ENCODE results near the gene ZFAND2A.
"Not testable (repeated sequence)": the region's sequence is repeated elsewhere in the genome, so short reads cannot be mapped to it uniquely, and the experiment has no call there.

Gene ZFAND2A

DNA sequence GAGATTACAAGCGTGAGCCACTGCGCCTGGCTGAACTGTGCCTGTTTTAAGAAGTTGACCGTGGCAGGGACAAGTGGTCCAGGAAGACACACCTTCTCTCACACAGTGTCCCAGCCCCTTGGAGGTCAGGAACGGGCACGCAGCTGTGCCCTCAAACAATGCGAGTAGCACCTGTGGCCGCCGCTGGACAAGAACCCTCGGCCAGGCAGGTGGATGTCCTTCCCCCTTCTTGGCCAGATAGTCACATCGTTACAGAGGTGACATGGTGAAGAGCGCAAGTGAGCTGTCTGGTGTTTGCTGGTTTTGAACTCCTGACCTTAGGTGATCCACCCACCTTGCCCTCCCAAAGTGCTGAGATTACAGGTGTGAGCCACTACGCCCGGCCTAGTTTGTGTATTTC is 8.8 kb downstream of the ZFAND2A start:
- no peaks in the 10 kb centered on the region for H3K9me2 ChIP-seq (ENCODE audit: low read depth, low read length)
- no peak overlapping the region for H3K4me2 ChIP-seq (ENCODE audit: low read length)
- H3K4me3 ChIP-seq (ENCODE audit: low read depth, low read length, poor library complexity, severe bottlenecking) = no peak overlapping the region
- TF ChIP-seq, protein P1, sequence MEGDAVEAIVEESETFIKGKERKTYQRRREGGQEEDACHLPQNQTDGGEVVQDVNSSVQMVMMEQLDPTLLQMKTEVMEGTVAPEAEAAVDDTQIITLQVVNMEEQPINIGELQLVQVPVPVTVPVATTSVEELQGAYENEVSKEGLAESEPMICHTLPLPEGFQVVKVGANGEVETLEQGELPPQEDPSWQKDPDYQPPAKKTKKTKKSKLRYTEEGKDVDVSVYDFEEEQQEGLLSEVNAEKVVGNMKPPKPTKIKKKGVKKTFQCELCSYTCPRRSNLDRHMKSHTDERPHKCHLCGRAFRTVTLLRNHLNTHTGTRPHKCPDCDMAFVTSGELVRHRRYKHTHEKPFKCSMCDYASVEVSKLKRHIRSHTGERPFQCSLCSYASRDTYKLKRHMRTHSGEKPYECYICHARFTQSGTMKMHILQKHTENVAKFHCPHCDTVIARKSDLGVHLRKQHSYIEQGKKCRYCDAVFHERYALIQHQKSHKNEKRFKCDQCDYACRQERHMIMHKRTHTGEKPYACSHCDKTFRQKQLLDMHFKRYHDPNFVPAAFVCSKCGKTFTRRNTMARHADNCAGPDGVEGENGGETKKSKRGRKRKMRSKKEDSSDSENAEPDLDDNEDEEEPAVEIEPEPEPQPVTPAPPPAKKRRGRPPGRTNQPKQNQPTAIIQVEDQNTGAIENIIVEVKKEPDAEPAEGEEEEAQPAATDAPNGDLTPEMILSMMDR (IDR thresholded peaks at IDR 0.05; ENCODE audit: low read length) = no peak
- TF ChIP-seq EZH2 (IDR thresholded peaks at IDR 0.05; ENCODE audit: borderline replicate concordance, low read length) = no peak
- H4K20me1 ChIP-seq (ENCODE audit: insufficient read depth, low read length) = no peaks in the 10 kb centered on the region
- H3K4me1 ChIP-seq (ENCODE audit: insufficient read depth, low read length, severe bottlenecking) = peaks cover 8% of the 10 kb centered on the region
- no peaks in the 10 kb centered on the region for H3F3A ChIP-seq (ENCODE audit: insufficient read depth, low read length)
- no peak overlapping the region for H3K27ac ChIP-seq (ENCODE audit: low read depth, low read length, poor library complexity, severe bottlenecking)
- H3K27me3 ChIP-seq (ENCODE audit: insufficient read depth, low read length) = no peaks in the 10 kb centered on the region
- H3K9ac ChIP-seq (ENCODE audit: low read length) = no peak overlapping the region
- H3K79me2 ChIP-seq (ENCODE audit: insufficient read depth, low read length) = no peaks in the 10 kb centered on the region
- no peaks in the 10 kb centered on the region for H3K9me3 ChIP-seq (ENCODE audit: low read length)
- peaks cover 47% of the 10 kb centered on the region for H3K36me3 ChIP-seq (ENCODE audit: insufficient read depth, low read length)
- H2AFZ ChIP-seq (ENCODE audit: low read length) = no peak overlapping the region

DNA sequence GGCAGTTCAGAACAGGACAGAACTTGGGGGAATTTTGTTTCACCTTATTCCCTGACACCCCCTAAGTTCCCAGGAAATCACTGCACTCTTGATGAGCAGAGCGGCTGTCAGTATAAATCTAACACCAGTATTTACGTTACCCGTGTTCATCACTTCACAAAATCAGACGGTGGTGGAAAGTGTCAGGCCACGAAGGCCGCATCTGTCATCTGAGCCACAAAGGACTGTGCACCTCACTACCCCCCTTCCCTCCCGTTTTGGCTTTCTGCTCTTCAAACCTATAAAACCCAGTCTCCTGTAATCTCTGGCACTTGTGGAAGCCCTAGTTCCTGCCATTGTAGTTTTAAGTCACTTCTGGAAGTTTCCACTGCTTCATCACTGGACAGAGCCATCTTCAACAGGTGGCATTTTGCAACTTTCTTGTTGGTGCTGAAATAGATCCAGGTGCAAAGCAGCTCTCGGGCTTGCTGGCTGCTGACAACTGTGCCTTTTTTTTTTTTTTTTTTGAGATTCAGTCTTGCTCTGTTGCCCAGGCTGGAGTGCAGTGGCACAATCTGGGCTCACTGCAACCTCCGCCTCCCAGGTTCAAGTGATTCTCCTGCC is 9.5 kb downstream of the ZFAND2A start:
- H2AFZ ChIP-seq (ENCODE audit: low read length) = no peak overlapping the region
- no peaks in the 10 kb centered on the region for H3K27me3 ChIP-seq (ENCODE audit: insufficient read depth, low read length)
- H3K9ac ChIP-seq (ENCODE audit: low read length) = no peak overlapping the region
- no peaks in the 10 kb centered on the region for H3K9me2 ChIP-seq (ENCODE audit: low read depth, low read length)
- H3K4me1 ChIP-seq (ENCODE audit: insufficient read depth, low read length, severe bottlenecking) = peaks cover 8% of the 10 kb centered on the region
- H3K36me3 ChIP-seq (ENCODE audit: insufficient read depth, low read length) = peaks cover 43% of the 10 kb centered on the region
- no peaks in the 10 kb centered on the region for H3K9me3 ChIP-seq (ENCODE audit: low read length)
- H3F3A ChIP-seq (ENCODE audit: insufficient read depth, low read length) = no peaks in the 10 kb centered on the region
- H4K20me1 ChIP-seq (ENCODE audit: insufficient read depth, low read length) = no peaks in the 10 kb centered on the region
- H3K4me3 ChIP-seq (ENCODE audit: low read depth, low read length, poor library complexity, severe bottlenecking) = no peak overlapping the region
- H3K4me2 ChIP-seq (ENCODE audit: low read length) = no peak overlapping the region
- no peaks in the 10 kb centered on the region for H3K79me2 ChIP-seq (ENCODE audit: insufficient read depth, low read length)
- TF ChIP-seq EZH2 (IDR thresholded peaks at IDR 0.05; ENCODE audit: borderline replicate concordance, low read length) = no peak
- TF ChIP-seq, protein P1 (IDR thresholded peaks at IDR 0.05; ENCODE audit: low read length) = no peak
- no peak overlapping the region for H3K27ac ChIP-seq (ENCODE audit: low read depth, low read length, poor library complexity, severe bottlenecking)

DNA sequence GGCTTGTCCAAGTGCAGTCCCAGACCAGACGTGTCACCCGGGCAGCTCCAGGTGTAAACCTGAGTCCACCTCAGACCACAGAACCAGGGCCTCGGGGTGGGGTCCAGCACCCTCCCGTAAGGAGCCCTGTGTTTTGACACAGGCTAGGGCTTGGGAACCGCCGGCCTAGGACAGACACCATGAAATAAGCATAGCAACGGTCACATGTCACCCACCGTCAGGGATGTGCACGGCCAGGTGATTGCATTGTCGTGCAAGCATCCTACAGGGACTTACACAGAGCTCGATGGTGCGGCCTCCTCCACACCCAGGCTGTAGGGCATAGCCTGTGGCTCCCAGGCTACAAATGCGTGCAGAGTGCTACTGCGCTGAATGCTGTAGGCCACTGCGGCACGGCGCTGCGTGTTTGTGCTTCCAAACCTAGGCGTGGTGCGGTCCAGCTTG is 10.6 kb downstream of the ZFAND2A start:
- no peaks in the 10 kb centered on the region for H3K79me2 ChIP-seq (ENCODE audit: insufficient read depth, low read length)
- H3K4me2 ChIP-seq (ENCODE audit: low read length) = no peak overlapping the region
- peaks cover 32% of the 10 kb centered on the region for H3K36me3 ChIP-seq (ENCODE audit: insufficient read depth, low read length)
- H4K20me1 ChIP-seq (ENCODE audit: insufficient read depth, low read length) = no peaks in the 10 kb centered on the region
- no peak overlapping the region for H2AFZ ChIP-seq (ENCODE audit: low read length)
- no peaks in the 10 kb centered on the region for H3F3A ChIP-seq (ENCODE audit: insufficient read depth, low read length)
- H3K9me3 ChIP-seq (ENCODE audit: low read length) = no peaks in the 10 kb centered on the region
- peaks cover 10% of the 10 kb centered on the region for H3K4me1 ChIP-seq (ENCODE audit: insufficient read depth, low read length, severe bottlenecking)
- no peak for TF ChIP-seq EZH2 (IDR thresholded peaks at IDR 0.05; ENCODE audit: borderline replicate concordance, low read length)
- TF ChIP-seq, protein P1 (IDR thresholded peaks at IDR 0.05; ENCODE audit: low read length) = no peak
- H3K9me2 ChIP-seq (ENCODE audit: low read depth, low read length) = no peaks in the 10 kb centered on the region
- no peak overlapping the region for H3K27ac ChIP-seq (ENCODE audit: low read depth, low read length, poor library complexity, severe bottlenecking)
- no peaks in the 10 kb centered on the region for H3K27me3 ChIP-seq (ENCODE audit: insufficient read depth, low read length)
- H3K4me3 ChIP-seq (ENCODE audit: low read depth, low read length, poor library complexity, severe bottlenecking) = no peak overlapping the region
- H3K9ac ChIP-seq (ENCODE audit: low read length) = no peak overlapping the region

DNA sequence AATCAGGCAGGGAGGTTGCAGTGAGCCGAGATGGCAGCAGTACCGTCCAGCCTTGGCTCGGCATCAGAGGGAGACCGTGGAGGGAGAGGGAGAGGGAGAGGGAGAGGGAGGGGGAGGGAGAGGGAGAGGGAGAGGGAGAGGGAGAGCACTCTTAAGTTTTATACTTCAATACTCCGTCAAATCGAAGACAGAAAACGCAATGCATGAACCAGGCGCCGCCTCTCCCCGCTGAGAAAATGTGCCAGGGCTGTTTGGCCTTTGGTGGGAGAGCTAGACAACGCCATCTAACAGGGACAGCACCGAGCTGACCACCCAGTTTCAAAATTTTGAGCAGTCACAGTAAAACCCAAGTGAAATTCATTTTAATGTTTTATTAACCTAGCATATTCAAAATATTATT is 12.1 kb downstream of the ZFAND2A start:
- not testable (repeated sequence) for H2AFZ ChIP-seq (ENCODE audit: low read length); H3K9me3 ChIP-seq (ENCODE audit: low read length); H3F3A ChIP-seq (ENCODE audit: insufficient read depth, low read length); H3K27ac ChIP-seq (ENCODE audit: low read depth, low read length, poor library complexity, severe bottlenecking); H3K9ac ChIP-seq (ENCODE audit: low read length); H4K20me1 ChIP-seq (ENCODE audit: insufficient read depth, low read length); H3K79me2 ChIP-seq (ENCODE audit: insufficient read depth, low read length); H3K4me3 ChIP-seq (ENCODE audit: low read depth, low read length, poor library complexity, severe bottlenecking); H3K27me3 ChIP-seq (ENCODE audit: insufficient read depth, low read length); H3K9me2 ChIP-seq (ENCODE audit: low read depth, low read length); H3K4me2 ChIP-seq (ENCODE audit: low read length)
- Histone ChIP-seq H3K36me3 (ENCODE audit: insufficient read depth, low read length) (peaks cover 18% of the 10 kb centered on the region), H3K4me1 (ENCODE audit: insufficient read depth, low read length, severe bottlenecking) (peaks cover 15% of the 10 kb centered on the region)

Data from OCI-LY1 (cell line).